ENCODE data around the gene CTIF.

CTIF gene

GRCh38 chr18:48780913-48781162 is 242.0 kb downstream of the CTIF start:
- no peak for DNase-seq

- no peak for DNase-seq
These were observed 242.5 kb downstream of the CTIF start for GRCh38 chr18:48781163-48781987.

- DNase-seq, result no peak
These were observed 243.1 kb downstream of the CTIF start for GRCh38 chr18:48781988-48782363.

DNA sequence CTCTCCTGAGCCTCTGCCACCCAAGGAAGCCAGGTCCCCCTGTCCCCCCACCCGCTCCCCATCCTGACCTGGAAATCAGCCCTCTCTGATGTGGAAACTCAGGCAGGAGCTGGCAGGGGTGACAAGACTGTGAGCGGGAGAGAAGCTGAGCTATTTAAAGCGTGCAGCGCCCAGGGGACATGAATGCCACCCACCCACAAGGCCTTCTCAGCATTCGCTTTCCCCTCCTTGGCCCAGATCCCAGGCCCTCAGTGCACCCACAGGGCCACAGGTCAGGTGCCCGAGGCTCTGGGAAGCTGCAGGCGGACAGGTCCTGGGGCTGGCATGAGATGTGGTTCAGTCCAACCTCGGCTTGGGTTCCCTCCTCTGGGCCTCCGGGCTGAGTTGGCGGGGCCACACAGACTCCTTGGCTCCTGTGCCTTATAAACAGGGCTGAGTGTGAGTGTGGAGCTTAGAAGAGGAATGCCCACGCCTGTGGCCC is 243.6 kb downstream of the CTIF start:
- no peak for DNase-seq

DNA sequence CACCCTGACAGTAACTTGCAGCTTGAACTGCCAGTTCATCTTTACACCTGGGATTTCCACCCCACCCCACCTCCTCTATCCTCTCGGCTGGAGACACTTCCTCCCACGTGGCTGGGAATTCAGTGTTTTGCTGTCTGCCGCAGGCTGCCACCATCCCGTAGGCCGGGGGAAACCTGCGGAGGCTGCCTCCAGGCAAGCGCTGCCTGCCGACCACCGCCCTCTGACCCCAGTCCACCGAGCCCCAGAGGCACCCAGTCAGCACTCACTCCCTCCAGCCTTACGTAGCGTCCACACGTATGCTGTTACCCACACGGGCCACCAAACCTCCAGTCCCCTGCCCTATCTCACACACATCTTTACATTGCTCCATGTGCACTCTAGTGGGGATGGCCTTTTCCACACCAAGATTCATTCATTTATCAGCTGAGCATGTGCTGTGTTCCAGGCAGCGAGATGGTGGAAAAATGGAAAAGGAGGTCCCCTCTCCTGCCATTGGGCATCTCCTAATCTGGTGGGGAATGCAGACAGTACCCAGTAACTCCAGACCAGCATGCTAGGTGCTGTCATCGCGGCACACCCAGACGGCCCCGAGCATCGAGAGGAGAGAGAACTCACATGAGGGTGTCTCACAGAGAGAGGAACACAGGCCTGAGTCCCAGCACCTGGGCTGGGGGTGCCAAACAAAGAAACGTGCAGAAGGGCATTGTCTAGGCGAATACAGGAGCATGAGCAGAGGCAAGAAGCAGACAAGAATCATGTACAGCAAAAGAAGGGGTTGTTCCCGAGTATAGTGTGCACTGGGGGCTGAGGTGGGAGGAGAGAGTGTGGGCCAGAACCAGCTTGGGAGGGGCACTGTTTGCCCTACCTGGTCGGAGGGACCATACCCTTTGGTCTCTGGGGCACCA is 245.0 kb downstream of the CTIF start:
- no peak for DNase-seq

GRCh38 chr18:48784656-48785055 is 245.8 kb downstream of the CTIF start:
- no peak for DNase-seq

DNA sequence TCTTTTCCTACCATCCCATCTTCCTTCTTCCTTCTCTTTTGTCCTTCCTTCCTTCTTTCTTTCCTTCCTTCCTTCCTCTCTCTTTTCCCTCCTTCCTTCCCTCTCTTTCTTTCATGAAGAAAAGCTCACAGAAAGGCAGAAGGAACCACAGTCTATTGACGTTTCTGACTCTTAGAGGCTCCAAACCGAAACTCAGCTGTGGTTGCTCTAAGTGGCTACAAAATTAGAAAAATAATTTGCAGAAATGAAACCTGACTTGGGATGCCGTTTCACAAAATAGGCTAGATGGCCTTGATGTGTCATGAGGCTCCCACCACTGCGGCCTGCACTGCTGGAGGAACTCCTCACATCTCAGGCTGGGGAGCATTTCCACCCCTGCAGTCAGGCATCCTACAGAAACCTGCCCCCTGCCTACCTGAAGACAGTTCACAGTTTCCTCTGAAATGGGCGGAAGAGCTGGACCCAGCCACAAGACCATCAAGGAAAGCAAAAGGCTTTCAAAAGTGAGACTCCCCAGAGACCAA is 246.3 kb downstream of the CTIF start:
- no peak for DNase-seq

- DNase-seq, result no peak
These were observed 247.1 kb downstream of the CTIF start for GRCh38 chr18:48785736-48786454.

GRCh38 chr18:48786455-48787202 is 247.8 kb downstream of the CTIF start:
- DNase-seq, result no peak

DNA sequence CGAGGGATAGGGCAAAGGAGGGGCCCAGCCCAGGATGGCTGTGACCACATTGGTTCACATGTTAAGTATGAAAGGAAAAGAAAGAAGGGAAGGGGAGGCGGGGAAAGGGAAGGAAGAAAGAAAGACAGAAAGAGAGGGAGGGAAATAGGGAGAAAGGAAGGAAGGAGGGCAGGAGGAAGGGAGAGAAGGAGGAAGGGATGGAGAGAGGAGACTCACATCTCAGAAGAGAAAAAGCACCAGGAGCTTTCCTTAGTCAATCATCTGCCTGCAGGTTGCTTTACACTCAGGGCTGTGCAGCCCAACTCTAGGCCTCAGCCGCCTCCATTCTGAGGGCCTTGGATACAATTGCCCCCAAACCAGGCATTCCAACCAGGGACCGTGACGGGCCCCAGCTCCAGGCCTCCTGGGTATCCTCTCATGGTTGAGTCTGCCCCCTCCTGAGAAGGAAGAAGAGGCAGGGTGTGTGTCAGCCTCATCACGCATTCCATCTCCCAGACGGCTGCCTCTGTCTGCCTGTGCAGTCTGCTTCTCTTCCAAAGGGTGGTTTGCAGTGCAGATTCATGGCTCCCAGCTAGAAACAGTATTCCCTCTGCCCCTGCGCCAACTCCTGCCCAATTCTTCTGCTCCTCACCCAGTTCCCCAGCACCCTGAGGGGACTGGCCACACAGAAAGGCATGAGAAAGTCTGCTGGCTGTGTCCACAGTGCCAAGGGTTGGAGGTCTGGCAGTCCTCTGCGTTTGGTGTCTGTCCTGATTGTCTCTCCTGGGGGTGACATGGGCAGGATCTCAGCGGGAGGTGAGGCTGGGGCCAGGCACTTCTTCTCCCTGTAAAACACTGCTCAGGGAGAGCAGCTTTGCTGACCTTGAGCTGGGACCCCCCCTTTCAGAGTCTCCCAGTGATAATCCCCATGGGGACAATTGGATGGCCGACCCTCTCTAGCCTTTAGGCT is 248.6 kb downstream of the CTIF start:
- DNase-seq, result no peak

- no peak for DNase-seq
These were observed 249.5 kb downstream of the CTIF start for GRCh38 chr18:48788373-48788772.

- no peak for DNase-seq
These were observed 250.5 kb downstream of the CTIF start for GRCh38 chr18:48789259-48789812.

- no peak for DNase-seq
These were observed 251.5 kb downstream of the CTIF start for GRCh38 chr18:48790226-48790863.

- DNase-seq, result no peak
These were observed 252.2 kb downstream of the CTIF start for GRCh38 chr18:48790869-48791635.

GRCh38 chr18:48791636-48792105 is 252.8 kb downstream of the CTIF start:
- DNase-seq, result no peak

DNA sequence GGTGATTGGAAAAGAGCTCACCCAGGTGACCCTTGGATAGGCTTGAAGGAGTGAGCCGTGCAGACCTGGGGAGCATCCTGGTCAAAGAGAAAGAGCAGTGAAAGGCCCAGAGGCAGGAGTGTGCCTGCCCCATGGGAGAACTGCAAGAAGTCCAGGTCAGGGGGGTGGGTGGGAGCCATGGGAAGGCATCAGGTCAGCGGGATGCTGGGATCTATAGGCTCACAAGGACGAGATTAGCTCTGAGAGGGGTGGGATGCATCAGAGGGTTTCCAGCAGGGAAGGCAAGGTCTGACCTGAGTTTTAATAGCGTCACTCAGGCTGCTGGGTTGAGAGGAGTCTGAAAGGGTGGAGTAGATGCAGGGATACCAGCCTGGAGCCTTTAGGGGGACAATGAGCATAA is 253.3 kb downstream of the CTIF start:
- no peak for DNase-seq

- no peak for DNase-seq
These were observed 254.0 kb downstream of the CTIF start for GRCh38 chr18:48792611-48793380.

DNA sequence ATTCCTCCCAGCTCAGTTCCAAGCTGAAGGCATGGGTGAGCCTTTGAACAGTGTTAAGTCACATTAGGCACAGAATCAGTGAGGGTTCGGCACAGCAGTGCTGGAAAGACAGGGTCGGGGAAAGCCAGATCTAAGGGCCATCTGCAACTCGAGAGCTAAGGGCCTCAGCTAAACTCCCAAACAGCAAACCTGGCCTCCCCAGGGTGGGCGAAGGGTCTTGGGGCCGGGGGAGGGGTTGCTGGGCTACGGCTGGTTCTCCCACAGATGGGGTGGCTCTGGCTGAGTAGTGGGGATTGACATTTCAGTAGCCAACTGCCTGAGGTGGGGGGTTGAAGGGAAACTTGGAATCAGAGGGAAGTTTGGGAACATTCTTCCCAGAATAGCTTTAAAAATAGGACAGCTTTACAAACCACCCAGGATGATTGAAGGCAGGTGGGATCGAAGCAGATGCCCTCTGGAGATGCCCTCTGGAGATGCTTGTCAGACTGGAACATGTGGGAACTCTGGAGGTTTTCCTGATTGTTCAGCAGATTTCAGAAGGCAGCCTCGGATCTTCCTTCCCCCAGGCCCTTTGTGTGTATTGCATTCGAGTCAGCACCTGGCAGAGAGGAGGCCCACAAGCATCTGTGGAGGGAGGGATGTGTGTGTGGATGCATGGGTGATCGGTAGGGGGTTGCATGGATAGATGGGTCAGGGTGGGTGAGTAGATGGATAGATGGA is 255.6 kb downstream of the CTIF start:
- no peak for DNase-seq
